Transverse colon (tissue), 4 donors: ENCODE data around the gene KCTD17. TPM values are rescaled to one million over a fixed set of nuclear protein-coding genes. Genes with fewer than 3 reads are reported as not detected.

Source experiments
- DNase-seq: peaks from one replicate; pipeline ENCODE4 v3.0.0-alpha.2; 2019
- H3K27ac ChIP-seq, 4 donors: fragments of 200-600 bp; sonication (generic); 2 replicates each; pipeline ENCODE4 v1.5.1; 2016 to 2018; ENCODE audit warnings: inconsistent platforms in 4 of 4
- H3K27me3 ChIP-seq: fragments of 200-600 bp; sonication (generic); 2 replicates; pipeline ENCODE4 v1.5.1; 2017; ENCODE audit warnings: inconsistent platforms
- H3K36me3 ChIP-seq, 4 donors: fragments of 200-600 bp; sonication (generic); 2 replicates each; pipeline ENCODE4 v1.5.1; 2017 to 2019; ENCODE audit warnings: inconsistent platforms in 4 of 4
- H3K4me1 ChIP-seq, 4 donors: fragments of 200-600 bp; sonication (generic); 2 replicates each; pipeline ENCODE4 v1.5.1; 2017 to 2020; ENCODE audit warnings: inconsistent platforms in 4 of 4
- H3K4me3 ChIP-seq, 4 donors: fragments of 200-600 bp; sonication (generic); 1 replicate in 1 of 4; 2 replicates in 3 of 4; pipeline versions ENCODE4 v1.5.1 to v1.6.1; 2017 to 2019; ENCODE audit warnings: inconsistent platforms in 4 of 4
- H3K9me3 ChIP-seq, 2 donors: fragments of 200-600 bp; sonication (generic); 2 replicates each; pipeline ENCODE4 v1.5.1; 2017 to 2019; ENCODE audit warnings: inconsistent platforms in 2 of 2
- EP300 ChIP-seq: sonication (generic); formaldehyde crosslinking; IDR thresholded peaks from one replicate; pipeline ENCODE4 v1.6.1; 2017; ENCODE audit warnings: antibody characterized with exemption, low read depth
- POLR2A ChIP-seq: fragments of 450-650 bp; IDR thresholded peaks from one replicate; pipeline ENCODE4 v1.6.1; 2016; ENCODE audit warnings: antibody characterized with exemption, mild to moderate bottlenecking, moderate library complexity
- POLR2AphosphoS5 ChIP-seq, 3 donors: sonication (generic); formaldehyde crosslinking; IDR thresholded peaks; one replicate each; pipeline ENCODE4 v1.6.1; 2016; ENCODE audit warnings: antibody characterized with exemption in 3 of 3
- WGBS, 2 donors: methylation state at CpG; one replicate each; pipeline ENCODE4 v1.1.5; 2018; ENCODE audit warnings: low coverage in 1 of 2; 5-methylcytosine and 5-hydroxymethylcytosine counted together
- in situ Hi-C, 4 donors: fragments of 200-750 bp; cut with MboI; loops; one replicate each; pipeline versions ENCODE4 v1.15.0 to v1.15.1; 2017; ENCODE audit warnings: low sequenced_read_pairs in 3 of 4, low pct_ligation_motif_present in 1 of 4, low pct_unique_long_range_greater_than_20kb in 1 of 4
- intact Hi-C: fragments of 100-400 bp; cut with DNase I; formaldehyde crosslinking; loops from one replicate; pipeline ENCODE4 v1.15.1; 2023; ENCODE audit warnings: low total_unique reads
- total RNA-seq, 4 donors: library from RNA; depleted of rRNA; stranded (reverse); fragments of >200 nt; gene quantifications; one replicate each; pipeline ENCODE4 v1.1.0, GENCODE V29; 2016
- TF ChIP-seq, protein P1 (sequence below), 5 experiments: fragments of 200-600 bp in 3 of 5; fragments of 450-650 bp in 2 of 5; sonication (generic) in 3 of 5; IDR thresholded peaks; 1 replicate in 2 of 5; 2 replicates in 3 of 5; pipeline ENCODE4 v1.5.1; 2016 to 2017; ENCODE audit warnings: antibody characterized with exemption in 5 of 5, inconsistent platforms in 3 of 5, mild to moderate bottlenecking in 2 of 5, moderate library complexity in 1 of 5

The KCTD17 gene
- total RNA-seq, 4 donors from 2014 or later, result 11.2 to 61.3 (median 35.1) TPM

- DNase-seq, result peak; percentile 65
- intact Hi-C loops, result no loop called here
- peaks cover 0 to 15% (median 7%) of the 10 kb centered on the region in 4 donors for H3K4me1 ChIP-seq
- peak overlapping the region; percentile 11 to 58 (median 34) for H3K27ac ChIP-seq
- H3K27me3 ChIP-seq, result peaks cover 12% of the 10 kb centered on the region
- H3K36me3 ChIP-seq, result no peaks in the 10 kb centered on the region
- in situ Hi-C loops, result no loop called here
- 69 to 79% methylated on average over 2 to 10 of the region's 10 CpGs for WGBS, 2 donors
- H3K9me3 ChIP-seq, result no peaks in the 10 kb centered on the region
- H3K4me3 ChIP-seq, result no peak overlapping the region
- TF ChIP-seq POLR2A (no peak), POLR2AphosphoS5 (IDR thresholded peaks at IDR 0.05) (peak in 1 of 3 donors; percentile 27)
These were observed 49.9 kb downstream of the KCTD17 start for GRCh38 chr22:37101311-37102066.

DNA sequence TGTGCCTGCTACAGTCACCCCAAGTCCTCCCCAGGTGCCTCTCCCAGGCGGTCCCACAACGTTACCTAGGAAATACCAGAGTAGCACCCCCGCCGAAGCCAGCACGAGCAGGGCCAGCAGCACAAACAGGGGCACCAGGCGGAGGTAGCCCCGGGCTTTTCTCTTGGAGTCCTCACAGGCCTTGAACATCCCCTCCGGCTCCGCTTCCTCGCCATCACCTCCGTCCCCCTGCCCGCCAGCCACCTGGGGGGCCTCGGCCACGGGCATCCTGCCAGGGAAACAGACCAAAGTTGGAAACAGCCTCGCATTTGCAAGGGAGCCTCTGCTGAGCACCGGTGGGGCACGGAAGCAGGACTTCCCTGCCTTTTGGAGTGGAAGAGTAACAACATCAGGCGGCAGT lies 51.6 kb downstream of the KCTD17 start:
- peaks cover 0 to 15% (median 7%) of the 10 kb centered on the region in 4 donors for H3K4me1 ChIP-seq
- peaks cover 5% of the 10 kb centered on the region for H3K27me3 ChIP-seq
- WGBS, 2 donors, result 70% methylated on average over 17 of the region's 18 CpGs; no CpG with 5 or more reads in 1 of the 2 donors

GRCh38 chr22:37103656-37104452 lies 52.3 kb downstream of the KCTD17 start:
- H3K4me3 ChIP-seq, result no peak overlapping the region
- H3K4me1 ChIP-seq, result peaks cover 0 to 15% (median 7%) of the 10 kb centered on the region in 4 donors
- intact Hi-C loops (no loop called here), in situ Hi-C loops (no loop called here)
- whole genome bisulfite sequencing, 2 donors, result 56 to 71% methylated on average over 3 to 14 of the region's 14 CpGs
- no peaks in the 10 kb centered on the region for H3K36me3 ChIP-seq
- peaks cover 5% of the 10 kb centered on the region for H3K27me3 ChIP-seq
- TF ChIP-seq POLR2A (no peak), EP300 (no peak), POLR2AphosphoS5 (IDR thresholded peaks at IDR 0.05) (no peak)
- TF ChIP-seq, protein P1, sequence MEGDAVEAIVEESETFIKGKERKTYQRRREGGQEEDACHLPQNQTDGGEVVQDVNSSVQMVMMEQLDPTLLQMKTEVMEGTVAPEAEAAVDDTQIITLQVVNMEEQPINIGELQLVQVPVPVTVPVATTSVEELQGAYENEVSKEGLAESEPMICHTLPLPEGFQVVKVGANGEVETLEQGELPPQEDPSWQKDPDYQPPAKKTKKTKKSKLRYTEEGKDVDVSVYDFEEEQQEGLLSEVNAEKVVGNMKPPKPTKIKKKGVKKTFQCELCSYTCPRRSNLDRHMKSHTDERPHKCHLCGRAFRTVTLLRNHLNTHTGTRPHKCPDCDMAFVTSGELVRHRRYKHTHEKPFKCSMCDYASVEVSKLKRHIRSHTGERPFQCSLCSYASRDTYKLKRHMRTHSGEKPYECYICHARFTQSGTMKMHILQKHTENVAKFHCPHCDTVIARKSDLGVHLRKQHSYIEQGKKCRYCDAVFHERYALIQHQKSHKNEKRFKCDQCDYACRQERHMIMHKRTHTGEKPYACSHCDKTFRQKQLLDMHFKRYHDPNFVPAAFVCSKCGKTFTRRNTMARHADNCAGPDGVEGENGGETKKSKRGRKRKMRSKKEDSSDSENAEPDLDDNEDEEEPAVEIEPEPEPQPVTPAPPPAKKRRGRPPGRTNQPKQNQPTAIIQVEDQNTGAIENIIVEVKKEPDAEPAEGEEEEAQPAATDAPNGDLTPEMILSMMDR (IDR thresholded peaks at IDR 0.05), result no peak
- no peak overlapping the region for H3K27ac ChIP-seq
- no peaks in the 10 kb centered on the region for H3K9me3 ChIP-seq
- no peak for DNase-seq

More for the DNA sequence above, 51.6 kb downstream of the KCTD17 start:
- no peak overlapping the region for H3K27ac ChIP-seq
- DNase-seq, result no peak
- intact Hi-C loops, result no loop called here
- H3K9me3 ChIP-seq, result no peaks in the 10 kb centered on the region
- in situ Hi-C loops, result no loop called here
- TF ChIP-seq POLR2A (no peak), POLR2AphosphoS5 (IDR thresholded peaks at IDR 0.05) (no peak), EP300 (no peak)
- TF ChIP-seq, protein P1 (IDR thresholded peaks at IDR 0.05), result no peak
- H3K36me3 ChIP-seq, result no peaks in the 10 kb centered on the region
- H3K4me3 ChIP-seq, result no peak overlapping the region

DNA sequence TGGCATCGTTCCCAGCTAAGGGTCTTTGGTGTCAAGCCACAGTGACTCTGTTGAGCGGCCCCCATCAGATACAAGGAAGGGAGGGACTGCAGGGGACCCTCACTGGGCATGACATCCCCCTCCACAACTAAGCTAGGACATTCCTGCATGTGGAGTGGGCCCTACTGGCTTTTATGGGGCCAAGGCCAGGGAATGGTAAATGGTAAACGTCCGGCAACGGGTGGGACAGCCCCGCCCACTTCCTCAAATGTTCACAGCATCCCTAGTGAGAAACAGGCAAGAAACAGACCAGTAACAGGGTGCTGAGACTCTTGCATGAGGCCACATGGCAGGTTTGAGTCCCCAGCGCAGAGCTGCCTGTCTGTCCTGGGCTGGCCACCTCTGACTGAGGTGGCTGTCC lies 53.6 kb downstream of the KCTD17 start:
- H3K4me3 ChIP-seq, result no peak overlapping the region
- DNase-seq, result no peak
- in situ Hi-C loops, result no loop called here
- no peak for TF ChIP-seq POLR2AphosphoS5 (IDR thresholded peaks at IDR 0.05)
- TF ChIP-seq, protein P1 (IDR thresholded peaks at IDR 0.05), result no peak
- no peak for TF ChIP-seq EP300
- TF ChIP-seq POLR2A, result no peak
- 34% methylated on average over 5 of the region's 7 CpGs; no CpG with 5 or more reads in 1 of the 2 donors for WGBS, 2 donors
- peaks cover 5% of the 10 kb centered on the region for H3K27me3 ChIP-seq
- no peak overlapping the region for H3K27ac ChIP-seq
- H3K9me3 ChIP-seq, result no peaks in the 10 kb centered on the region
- peaks cover 0 to 15% (median 6%) of the 10 kb centered on the region in 4 donors for H3K4me1 ChIP-seq
- no peaks in the 10 kb centered on the region for H3K36me3 ChIP-seq
- intact Hi-C loops, result no loop called here
